ENCODE data around the gene EHF. TPM values are rescaled to one million over a fixed set of nuclear protein-coding genes. Genes with fewer than 3 reads are reported as not detected.
"Not testable (repeated sequence)": the region's sequence is repeated elsewhere in the genome, so short reads cannot be mapped to it uniquely, and the experiment has no call there.

The EHF gene
- total RNA-seq, 4 donors from 2014 or later, result 3.8 to 13.9 (median 8.1) TPM

- Histone ChIP-seq H3K4me1 (peaks cover 0 to 6% of the 10 kb centered on the region in 2 donors), H3K36me3 (no peaks in the 10 kb centered on the region), H3K4me3 (replicated peaks in 1 of 3) (no peak overlapping the region), H3K9me3 (no peaks in the 10 kb centered on the region), H3K27me3 (no peaks in the 10 kb centered on the region), H3K27ac (no peak overlapping the region)
- intact Hi-C loops (cut with DNase I), result loop anchor here (10.0 kb wide), 1 partner anchor 808 kb away; no protein-coding TSS in a partner anchor
- 87 to 90% methylated on average over 5 of the region's 5 CpGs for WGBS, 2 donors
- no peak for TF ChIP-seq POLR2A (IDR thresholded peaks at IDR 0.05)
- TF ChIP-seq CTCF (IDR thresholded peaks at IDR 0.05), result no peak
- DNase-seq, result no peak
These were observed 33.6 kb upstream of the EHF start for GRCh38 chr11:34587282-34587677.

GRCh38 chr11:34588023-34588422 is 32.9 kb upstream of the EHF start:
- Histone ChIP-seq H3K27me3 (no peaks in the 10 kb centered on the region), H3K9me3 (no peaks in the 10 kb centered on the region), H3K4me3 (replicated peaks in 1 of 3) (no peak overlapping the region), H3K36me3 (no peaks in the 10 kb centered on the region), H3K27ac (no peak overlapping the region), H3K4me1 (peaks cover 0 to 6% of the 10 kb centered on the region in 2 donors)
- WGBS, 2 donors, result 75 to 80% methylated on average over 2 of the region's 2 CpGs
- TF ChIP-seq CTCF (IDR thresholded peaks at IDR 0.05) (no peak), POLR2A (IDR thresholded peaks at IDR 0.05) (no peak)
- intact Hi-C loops (cut with DNase I), result loop anchor here (10.0 kb wide), 1 partner anchor 807 kb away; no protein-coding TSS in a partner anchor
- no peak for DNase-seq

GRCh38 chr11:34588701-34589100 is 32.2 kb upstream of the EHF start:
- intact Hi-C loops (cut with DNase I), result loop anchor here (10.0 kb wide), 1 partner anchor 806 kb away; no protein-coding TSS in a partner anchor
- 73 to 77% methylated on average over 4 of the region's 4 CpGs for WGBS, 2 donors
- Histone ChIP-seq H3K4me3 (replicated peaks in 1 of 3) (no peak overlapping the region), H3K27me3 (no peaks in the 10 kb centered on the region), H3K4me1 (peaks cover 0 to 6% of the 10 kb centered on the region in 2 donors), H3K36me3 (no peaks in the 10 kb centered on the region), H3K27ac (no peak overlapping the region), H3K9me3 (no peaks in the 10 kb centered on the region)
- TF ChIP-seq CTCF (IDR thresholded peaks at IDR 0.05), result no peak
- no peak for DNase-seq

- not testable (repeated sequence) for H3K27ac ChIP-seq; DNase-seq; H3K4me3 ChIP-seq (replicated peaks in 1 of 3); H3K4me1 ChIP-seq; H3K9me3 ChIP-seq; H3K36me3 ChIP-seq; H3K27me3 ChIP-seq
- 81 to 84% methylated on average over 7 of the region's 7 CpGs for WGBS, 2 donors
- intact Hi-C loops (cut with DNase I), result loop anchor here (10.0 kb wide), 1 partner anchor 806 kb away; no protein-coding TSS in a partner anchor
These were observed 31.7 kb upstream of the EHF start for GRCh38 chr11:34589177-34589576.

- no peaks in the 10 kb centered on the region for H3K27me3 ChIP-seq
- H3K4me3 ChIP-seq (replicated peaks in 1 of 3), result no peak overlapping the region
- H3K9me3 ChIP-seq, result no peaks in the 10 kb centered on the region
- WGBS, 2 donors, result 29 to 38% methylated on average over 1 of the region's 1 CpG
- no peak overlapping the region for H3K27ac ChIP-seq
- no peaks in the 10 kb centered on the region for H3K36me3 ChIP-seq
- intact Hi-C loops (cut with DNase I), result no loop called here
- TF ChIP-seq CTCF (IDR thresholded peaks at IDR 0.05) (no peak), POLR2A (IDR thresholded peaks at IDR 0.05) (no peak)
- DNase-seq, result no peak
- no peaks in the 10 kb centered on the region for H3K4me1 ChIP-seq
These were observed 27.8 kb upstream of the EHF start for GRCh38 chr11:34593085-34593484.

GRCh38 chr11:34594603-34595002 is 26.3 kb upstream of the EHF start:
- Histone ChIP-seq H3K36me3 (no peaks in the 10 kb centered on the region), H3K27me3 (no peaks in the 10 kb centered on the region), H3K4me1 (no peaks in the 10 kb centered on the region), H3K9me3 (no peaks in the 10 kb centered on the region), H3K4me3 (replicated peaks in 1 of 3) (no peak overlapping the region), H3K27ac (no peak overlapping the region)
- DNase-seq, result no peak
- intact Hi-C loops (cut with DNase I), result no loop called here
- no peak for TF ChIP-seq CTCF (IDR thresholded peaks at IDR 0.05)
- no peak for TF ChIP-seq POLR2A (IDR thresholded peaks at IDR 0.05)
- 69 to 70% methylated on average over 3 of the region's 3 CpGs for WGBS, 2 donors

Measured in thyroid gland (tissue), 4 donors.